ENCODE results near the gene LDLRAD2. TPM values are rescaled to one million over a fixed set of nuclear protein-coding genes. Genes with fewer than 3 reads are reported as not detected.

Gene LDLRAD2
- total RNA-seq, 1 experiment from 2014 or later = not detected

DNA sequence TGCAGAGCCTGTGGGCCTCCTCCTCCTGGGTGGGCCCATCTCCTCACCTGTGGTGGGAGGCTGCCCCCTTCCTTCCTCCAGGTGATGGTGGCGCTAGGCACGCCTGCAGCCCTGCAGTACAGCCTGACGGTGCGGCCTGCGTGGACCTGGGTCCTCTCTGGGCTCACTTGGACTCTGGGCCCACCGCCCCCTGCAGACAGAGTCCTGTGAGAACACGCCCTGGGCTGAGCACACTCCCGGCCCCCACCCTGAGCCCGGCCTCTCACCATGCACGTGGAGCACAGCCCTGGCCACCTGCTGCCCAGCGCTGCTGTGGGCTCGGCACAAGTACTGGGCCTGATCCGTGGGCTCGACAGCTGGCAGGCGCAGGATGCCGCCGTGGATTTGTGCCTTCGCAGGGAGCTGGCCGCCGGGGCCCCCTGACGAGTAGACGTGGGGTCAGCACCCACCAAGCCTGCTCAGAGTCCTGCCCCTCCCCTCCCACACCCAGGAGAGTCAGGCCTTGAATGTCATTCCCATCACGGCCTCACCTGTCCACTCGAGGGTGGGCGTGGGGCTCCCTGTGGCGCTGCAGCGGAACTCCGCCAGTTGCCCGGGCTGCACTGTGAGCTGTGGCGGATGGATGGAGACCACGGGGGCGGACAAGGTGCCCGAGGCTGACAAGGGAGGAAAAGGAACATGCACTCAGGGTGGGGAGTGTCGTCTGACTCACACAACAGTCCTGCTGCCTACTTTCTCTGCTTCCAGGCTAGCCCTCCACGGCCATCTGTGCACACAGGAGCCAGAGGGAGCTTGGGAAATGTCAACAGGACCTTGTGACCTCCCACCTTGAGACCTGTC, 43.4 kb downstream of the LDLRAD2 start:
- intact Hi-C loops (cut with micrococcal nuclease; ENCODE audit: unreplicated experiment) = no loop called here
- Histone ChIP-seq H3K4me1 (ENCODE audit: insufficient read depth, low read length, poor library complexity, severe bottlenecking) (no peaks in the 10 kb centered on the region), H3K27ac (ENCODE audit: low read depth, low read length, poor library complexity, severe bottlenecking) (no peak overlapping the region), H3K9me3 (ENCODE audit: low read depth, low read length, poor library complexity, severe bottlenecking) (no peaks in the 10 kb centered on the region), H3K27me3 (replicated peaks; ENCODE audit: insufficient read depth, low read depth, low read length, poor library complexity) (no peaks in the 10 kb centered on the region), H3K36me3 (ENCODE audit: insufficient read depth, low read length, poor library complexity, severe bottlenecking) (no peaks in the 10 kb centered on the region), H3K4me3 (ENCODE audit: low read depth, low read length, poor library complexity, severe bottlenecking) (no peak overlapping the region)
- ChIA-PET POLR2A (ENCODE audit: low non-redundant PET) (no interaction called here), CTCF (no interaction called here)
- TF ChIP-seq, protein P1, sequence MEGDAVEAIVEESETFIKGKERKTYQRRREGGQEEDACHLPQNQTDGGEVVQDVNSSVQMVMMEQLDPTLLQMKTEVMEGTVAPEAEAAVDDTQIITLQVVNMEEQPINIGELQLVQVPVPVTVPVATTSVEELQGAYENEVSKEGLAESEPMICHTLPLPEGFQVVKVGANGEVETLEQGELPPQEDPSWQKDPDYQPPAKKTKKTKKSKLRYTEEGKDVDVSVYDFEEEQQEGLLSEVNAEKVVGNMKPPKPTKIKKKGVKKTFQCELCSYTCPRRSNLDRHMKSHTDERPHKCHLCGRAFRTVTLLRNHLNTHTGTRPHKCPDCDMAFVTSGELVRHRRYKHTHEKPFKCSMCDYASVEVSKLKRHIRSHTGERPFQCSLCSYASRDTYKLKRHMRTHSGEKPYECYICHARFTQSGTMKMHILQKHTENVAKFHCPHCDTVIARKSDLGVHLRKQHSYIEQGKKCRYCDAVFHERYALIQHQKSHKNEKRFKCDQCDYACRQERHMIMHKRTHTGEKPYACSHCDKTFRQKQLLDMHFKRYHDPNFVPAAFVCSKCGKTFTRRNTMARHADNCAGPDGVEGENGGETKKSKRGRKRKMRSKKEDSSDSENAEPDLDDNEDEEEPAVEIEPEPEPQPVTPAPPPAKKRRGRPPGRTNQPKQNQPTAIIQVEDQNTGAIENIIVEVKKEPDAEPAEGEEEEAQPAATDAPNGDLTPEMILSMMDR (conservative IDR thresholded peaks at IDR 0.05; ENCODE audit: low read depth, low read length) = no peak
- TF ChIP-seq EZH2 (IDR thresholded peaks at IDR 0.05; ENCODE audit: borderline replicate concordance, low read depth, low read length, poor library complexity, severe bottlenecking) = no peak
- no peak for DNase-seq (ENCODE audit: low spot score)
- no TSS peak for BruUV-seq (replicated peaks)

DNA sequence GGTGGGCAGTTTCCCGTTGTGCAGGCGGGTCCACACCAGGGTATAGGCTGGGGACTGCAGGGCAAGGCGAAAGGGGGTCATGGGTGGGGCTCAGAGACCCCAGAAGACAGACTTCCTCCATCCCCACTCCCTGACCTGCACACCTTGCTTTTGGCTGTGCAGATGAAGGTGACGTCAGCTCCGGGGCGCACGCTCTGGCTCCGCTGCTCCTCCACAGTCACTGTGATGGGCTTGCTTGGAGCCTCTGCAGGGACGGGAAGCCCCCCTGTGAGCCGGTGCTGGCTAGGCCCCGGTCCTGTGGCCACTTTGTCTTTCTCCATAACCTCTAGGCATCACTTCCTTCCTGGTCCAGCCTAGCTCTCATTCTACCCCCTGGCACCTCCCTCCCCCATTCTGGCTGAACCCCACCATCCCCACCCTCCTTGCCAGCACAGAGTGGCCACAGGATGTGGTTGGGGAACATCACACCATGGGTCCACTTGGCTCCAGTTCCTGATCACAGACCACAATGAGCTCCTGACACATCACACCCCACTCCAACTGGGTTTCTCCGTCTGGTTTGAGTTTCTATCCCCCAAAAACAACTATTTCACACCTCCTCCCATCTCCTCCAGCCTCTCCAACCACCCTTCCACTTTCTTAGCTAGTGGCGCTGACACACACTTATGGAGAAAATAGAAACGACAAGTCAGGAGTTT, 45.2 kb downstream of the LDLRAD2 start:
- Histone ChIP-seq H3K27me3 (replicated peaks; ENCODE audit: insufficient read depth, low read depth, low read length, poor library complexity) (no peaks in the 10 kb centered on the region), H3K4me1 (ENCODE audit: insufficient read depth, low read length, poor library complexity, severe bottlenecking) (no peaks in the 10 kb centered on the region), H3K36me3 (ENCODE audit: insufficient read depth, low read length, poor library complexity, severe bottlenecking) (no peaks in the 10 kb centered on the region), H3K4me3 (ENCODE audit: low read depth, low read length, poor library complexity, severe bottlenecking) (no peak overlapping the region), H3K9me3 (ENCODE audit: low read depth, low read length, poor library complexity, severe bottlenecking) (no peaks in the 10 kb centered on the region), H3K27ac (ENCODE audit: low read depth, low read length, poor library complexity, severe bottlenecking) (no peak overlapping the region)
- POLR2A ChIA-PET (ENCODE audit: low non-redundant PET) = no interaction called here
- CTCF ChIA-PET = no interaction called here
- BruUV-seq (replicated peaks) = no TSS peak
- TF ChIP-seq, protein P1 (conservative IDR thresholded peaks at IDR 0.05; ENCODE audit: low read depth, low read length) = no peak
- no peak for TF ChIP-seq EZH2 (IDR thresholded peaks at IDR 0.05; ENCODE audit: borderline replicate concordance, low read depth, low read length, poor library complexity, severe bottlenecking)
- intact Hi-C loops (cut with micrococcal nuclease; ENCODE audit: unreplicated experiment) = no loop called here
- DNase-seq (ENCODE audit: low spot score) = no peak

DNA sequence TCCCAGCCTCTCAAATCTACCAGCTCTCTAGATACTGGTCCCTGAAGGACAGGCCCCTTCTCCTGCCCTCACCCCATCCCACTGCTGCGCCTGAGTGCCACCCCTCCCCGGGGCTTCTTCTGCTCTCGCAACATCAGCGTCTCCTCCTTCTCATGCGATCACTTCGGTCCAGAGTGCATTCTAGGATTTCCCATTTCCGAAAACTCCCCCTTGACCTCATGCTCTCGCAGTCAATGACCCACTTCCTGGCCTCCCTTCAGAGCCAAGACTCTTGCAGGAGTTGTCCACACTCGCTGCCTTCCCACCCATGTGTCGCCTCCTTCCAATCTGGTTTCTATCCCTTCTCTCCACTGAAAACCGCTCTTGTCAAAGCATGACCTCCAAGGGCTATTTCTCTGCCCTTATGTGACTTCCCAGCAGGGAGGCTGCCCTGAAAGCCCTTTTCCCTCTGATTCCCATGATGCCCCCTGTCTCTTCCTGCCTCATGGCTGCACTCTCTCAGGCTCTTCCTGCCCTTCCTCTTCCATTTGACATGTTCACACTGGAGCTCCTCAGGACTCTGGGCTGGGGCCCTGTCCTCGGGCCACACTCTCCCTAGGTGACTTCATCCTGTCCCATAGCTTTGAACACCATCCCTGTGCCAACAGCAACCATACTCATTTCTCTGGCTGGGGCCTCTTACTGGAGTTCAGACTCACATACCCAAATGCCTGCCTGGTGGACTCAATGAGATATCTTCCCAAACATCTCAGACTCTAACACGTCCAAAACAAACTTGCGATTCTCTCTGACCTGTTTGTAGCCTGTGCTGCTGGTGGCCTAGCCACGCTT, 46.0 kb downstream of the LDLRAD2 start:
- no peak for DNase-seq (ENCODE audit: low spot score)

More for the DNA sequence above, 46.0 kb downstream of the LDLRAD2 start:
- Histone ChIP-seq H3K27ac (ENCODE audit: low read depth, low read length, poor library complexity, severe bottlenecking) (no peak overlapping the region), H3K36me3 (ENCODE audit: insufficient read depth, low read length, poor library complexity, severe bottlenecking) (no peaks in the 10 kb centered on the region), H3K4me1 (ENCODE audit: insufficient read depth, low read length, poor library complexity, severe bottlenecking) (no peaks in the 10 kb centered on the region), H3K4me3 (ENCODE audit: low read depth, low read length, poor library complexity, severe bottlenecking) (no peak overlapping the region), H3K9me3 (ENCODE audit: low read depth, low read length, poor library complexity, severe bottlenecking) (no peaks in the 10 kb centered on the region), H3K27me3 (replicated peaks; ENCODE audit: insufficient read depth, low read depth, low read length, poor library complexity) (no peaks in the 10 kb centered on the region)
- TF ChIP-seq, protein P1 (conservative IDR thresholded peaks at IDR 0.05; ENCODE audit: low read depth, low read length) = no peak
- TF ChIP-seq EZH2 (IDR thresholded peaks at IDR 0.05; ENCODE audit: borderline replicate concordance, low read depth, low read length, poor library complexity, severe bottlenecking) = no peak
- BruUV-seq (replicated peaks) = no TSS peak
- ChIA-PET POLR2A (ENCODE audit: low non-redundant PET) (no interaction called here), CTCF (no interaction called here)
- intact Hi-C loops (cut with micrococcal nuclease; ENCODE audit: unreplicated experiment) = no loop called here
